Endothelial cell of umbilical vein (primary cell): ENCODE data around the gene PHC2.

Experiments used
- CTCF ChIP-seq, 2 donors: IDR thresholded peaks; 1 replicate in 1 of 2; 2 replicates in 1 of 2; pipeline ENCODE4 v1.5.1; 2011; ENCODE audit warnings: low read length in 2 of 2, mild to moderate bottlenecking in 2 of 2, moderate library complexity in 2 of 2, control low read depth in 1 of 2, inconsistent platforms in 1 of 2, low read depth in 1 of 2; ENCODE audit not compliant: insufficient read depth in 1 of 2; ENCODE audit errors: extremely low read depth in 1 of 2
- EZH2 ChIP-seq: IDR thresholded peaks from 2 replicates; pipeline ENCODE4 v1.6.1; 2012; ENCODE audit warnings: borderline replicate concordance, low read depth, mild to moderate bottlenecking, moderate library complexity, low read length, inconsistent platforms; ENCODE audit not compliant: severe bottlenecking
- POLR2A ChIP-seq: IDR thresholded peaks from 2 replicates; pipeline ENCODE4 v1.6.1; 2012; ENCODE audit warnings: low read depth, mild to moderate bottlenecking, control low read depth, low read length
- POLR2AphosphoS5 ChIP-seq: IDR thresholded peaks from 2 replicates; pipeline ENCODE4 v1.6.1; 2012; ENCODE audit warnings: low read depth, mild to moderate bottlenecking, control low read depth, low read length, moderate library complexity; ENCODE audit not compliant: insufficient read depth

- TF ChIP-seq CTCF (IDR thresholded peaks at IDR 0.05; ENCODE audit: extremely low read depth in 1 of 2, insufficient read depth in 1 of 2, low read depth in 1 of 2, low read length in 2 of 2) (no peak), POLR2A (no peak), POLR2AphosphoS5 (no peak), EZH2 (no peak)
Observed at GRCh38 chr1:33393524-33393923, 37.4 kb downstream of the PHC2 start.
